ENCODE data around the gene RILPL1.

GRCh38 chr12:123494124-123494851 lies 39.2 kb downstream of the RILPL1 start:
- TF ChIP-seq POLR2A (IDR thresholded peaks at IDR 0.05; ENCODE audit: low read depth, low read length), result no peak
- TF ChIP-seq POLR2AphosphoS5 (IDR thresholded peaks at IDR 0.05; ENCODE audit: low read depth, low read length), result no peak
- TF ChIP-seq TAF1 (IDR thresholded peaks at IDR 0.05; ENCODE audit: borderline replicate concordance, low read depth, low read length), result no peak

Data from GM12892 (cell line).